Mesenchymal stem cell (in vitro differentiated cells and primary cell): ENCODE data around the gene SUN2.

Experiments
- DNase-seq: peaks from one replicate; pipeline ENCODE4 v3.0.0-alpha.2; 2013
- H2AFZ ChIP-seq: one replicate; pipeline ENCODE4 v1.6.1; 2013; ENCODE audit warnings: low read depth, mild to moderate bottlenecking, control low read depth, inconsistent platforms, low read length, moderate library complexity
- H2AK5ac ChIP-seq: 2 replicates; pipeline ENCODE4 v1.6.1; 2013; ENCODE audit warnings: low read length, moderate library complexity, mild to moderate bottlenecking, inconsistent platforms; ENCODE audit not compliant: severe bottlenecking
- H2BK120ac ChIP-seq: one replicate; pipeline ENCODE4 v1.6.1; 2013; ENCODE audit warnings: low read depth, mild to moderate bottlenecking, inconsistent platforms, low read length, moderate library complexity
- H2BK12ac ChIP-seq, 2 experiments: one replicate each; pipeline ENCODE4 v1.6.1; 2013; ENCODE audit warnings: inconsistent platforms in 2 of 2, low read length in 2 of 2, mild to moderate bottlenecking in 2 of 2, moderate library complexity in 2 of 2, control low read depth in 1 of 2
- H2BK15ac ChIP-seq: one replicate; pipeline ENCODE4 v1.6.1; 2013; ENCODE audit warnings: mild to moderate bottlenecking, low read depth, inconsistent platforms; ENCODE audit not compliant: poor library complexity, severe bottlenecking
- H2BK5ac ChIP-seq: 2 replicates; pipeline ENCODE4 v1.6.1; 2013; ENCODE audit warnings: low read depth, mild to moderate bottlenecking, low read length, control low read depth, inconsistent platforms; ENCODE audit not compliant: poor library complexity, severe bottlenecking
- H3K14ac ChIP-seq, 2 experiments: one replicate each; pipeline ENCODE4 v1.6.1; 2013; ENCODE audit warnings: inconsistent platforms in 2 of 2, low read length in 2 of 2, control low read depth in 1 of 2, mild to moderate bottlenecking in 1 of 2, moderate library complexity in 1 of 2
- H3K18ac ChIP-seq, 2 experiments: one replicate each; pipeline ENCODE4 v1.6.1; 2013; ENCODE audit warnings: inconsistent platforms in 2 of 2, low read length in 2 of 2, control low read depth in 1 of 2, low read depth in 1 of 2, mild to moderate bottlenecking in 1 of 2
- H3K23ac ChIP-seq, 2 experiments: one replicate each; pipeline ENCODE4 v1.6.1; 2013; ENCODE audit warnings: inconsistent platforms in 2 of 2, low read length in 2 of 2, mild to moderate bottlenecking in 2 of 2, moderate library complexity in 2 of 2, control low read depth in 1 of 2
- H3K27ac ChIP-seq: 2 replicates; pipeline ENCODE4 v1.5.1; 2013; ENCODE audit warnings: mild to moderate bottlenecking, moderate library complexity, low read length, control low read depth, inconsistent platforms; ENCODE audit not compliant: poor library complexity, severe bottlenecking
- H3K27me3 ChIP-seq, 2 experiments: 2 replicates each; pipeline versions ENCODE4 v1.6.1 to v1.7.0; 2013; ENCODE audit warnings: low read length in 2 of 2, mild to moderate bottlenecking in 2 of 2, moderate library complexity in 2 of 2, control low read depth in 1 of 2, inconsistent platforms in 1 of 2; ENCODE audit not compliant: control insufficient read depth in 1 of 2, insufficient read depth in 1 of 2
- H3K36me3 ChIP-seq, 2 experiments: 2 replicates each; pipeline versions ENCODE4 v1.6.1 to v1.7.0; 2013; ENCODE audit warnings: low read length in 2 of 2, control low read depth in 1 of 2, inconsistent platforms in 1 of 2, low read depth in 1 of 2, mild to moderate bottlenecking in 1 of 2; ENCODE audit not compliant: insufficient read depth in 2 of 2, control insufficient read depth in 1 of 2
- H3K4ac ChIP-seq, 2 experiments: one replicate each; pipeline ENCODE4 v1.6.1; 2013; ENCODE audit warnings: inconsistent platforms in 2 of 2, low read length in 2 of 2, mild to moderate bottlenecking in 2 of 2, moderate library complexity in 2 of 2, control low read depth in 1 of 2, low read depth in 1 of 2
- H3K4me1 ChIP-seq: 2 replicates; pipeline ENCODE4 v1.6.1; 2013; ENCODE audit warnings: low read depth, low read length, control low read depth; ENCODE audit not compliant: control insufficient read depth, insufficient read depth
- H3K4me2 ChIP-seq: 2 replicates; pipeline ENCODE4 v1.6.1; 2013; ENCODE audit warnings: low read length, mild to moderate bottlenecking, inconsistent platforms; ENCODE audit not compliant: poor library complexity, severe bottlenecking
- H3K4me3 ChIP-seq, 2 experiments: 2 replicates each; pipeline versions ENCODE4 v1.5.1 to v1.7.0; 2013; ENCODE audit warnings: low read length in 2 of 2, mild to moderate bottlenecking in 2 of 2, control low read depth in 1 of 2, low read depth in 1 of 2; ENCODE audit not compliant: insufficient read depth in 1 of 2
- H3K79me1 ChIP-seq: replicated peaks from 2 replicates; pipeline ENCODE4 v1.6.1; 2013; ENCODE audit warnings: mild to moderate bottlenecking, control low read depth, low read length, inconsistent platforms; ENCODE audit not compliant: poor library complexity, severe bottlenecking
- H3K9ac ChIP-seq: 2 replicates; pipeline ENCODE4 v1.7.0; 2013; ENCODE audit warnings: mild to moderate bottlenecking, low read length, moderate library complexity
- H3K9me3 ChIP-seq: 2 replicates; pipeline ENCODE4 v1.7.0; 2013; ENCODE audit warnings: mild to moderate bottlenecking, low read length; ENCODE audit not compliant: control insufficient read depth
- H4K8ac ChIP-seq: one replicate; pipeline ENCODE4 v1.6.1; 2013; ENCODE audit warnings: inconsistent platforms, mild to moderate bottlenecking, low read length, moderate library complexity
- H4K91ac ChIP-seq: one replicate; pipeline ENCODE4 v1.6.1; 2013; ENCODE audit warnings: mild to moderate bottlenecking, low read length, inconsistent platforms
- WGBS: methylation state at CpG from one replicate; pipeline ENCODE4 v1.1.7; 2013; ENCODE audit warnings: mixed read lengths; 5-methylcytosine and 5-hydroxymethylcytosine counted together

The SUN2 gene

DNA sequence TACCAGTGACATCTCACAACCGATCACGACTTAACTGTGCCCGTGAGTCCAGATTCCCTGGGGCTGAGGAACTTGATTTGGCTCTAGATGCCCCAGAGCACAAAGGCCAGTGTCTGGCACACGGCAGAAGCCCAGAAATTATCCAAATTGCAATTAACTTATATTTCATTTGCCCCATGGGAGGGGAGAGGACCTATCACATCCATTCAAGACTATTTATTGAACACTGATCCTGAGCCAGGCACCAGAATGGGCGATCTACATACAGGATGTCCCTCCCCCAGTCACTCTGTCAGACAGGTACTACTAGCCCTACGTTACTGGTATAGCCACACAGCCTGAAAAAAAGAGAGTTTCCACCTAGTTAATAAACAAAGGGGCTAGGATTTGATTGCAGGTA, 33.0 kb upstream of the SUN2 start:
- no peaks in the 10 kb centered on the region for H3K4me1 ChIP-seq
- peaks cover 7 to 21% of the 10 kb centered on the region in 2 experiments for H3K36me3 ChIP-seq
- no peaks in the 10 kb centered on the region for H3K9me3 ChIP-seq
- no peak overlapping the region for H3K27ac ChIP-seq
- H3K23ac ChIP-seq = no peak overlapping the region
- no peak for DNase-seq
- no peak overlapping the region for H4K91ac ChIP-seq
- no peak overlapping the region for H2AFZ ChIP-seq
- peak overlapping the region; percentile 71 for H3K9ac ChIP-seq
- no peak overlapping the region for H3K4me2 ChIP-seq
- H3K14ac ChIP-seq = no peak overlapping the region
- peak overlapping the region in 1 of 2 experiments; percentile 13 for H3K4ac ChIP-seq
- no peak overlapping the region for H2BK5ac ChIP-seq
- no peak overlapping the region for H2BK120ac ChIP-seq
- no peak overlapping the region for H3K4me3 ChIP-seq
- peaks cover 19% of the 10 kb centered on the region for H3K79me1 ChIP-seq
- H3K27me3 ChIP-seq = no peaks in the 10 kb centered on the region
- no peak overlapping the region for H2AK5ac ChIP-seq
- H4K8ac ChIP-seq = no peak overlapping the region
- WGBS = 93% methylated on average over 4 of the region's 6 CpGs
- H3K18ac ChIP-seq = peak overlapping the region in 1 of 2 experiments; percentile 63
- H2BK12ac ChIP-seq = no peak overlapping the region
- H2BK15ac ChIP-seq = peak overlapping the region; percentile 12

- Histone ChIP-seq H3K79me1 (peaks cover 18% of the 10 kb centered on the region), H3K18ac (peak overlapping the region in 1 of 2 experiments; percentile 46), H3K23ac (no peak overlapping the region), H3K27me3 (no peaks in the 10 kb centered on the region), H3K9ac (peak overlapping the region; percentile 71), H3K14ac (peak overlapping the region in 1 of 2 experiments; percentile 46), H4K8ac (peak overlapping the region; percentile 27), H2AK5ac (no peak overlapping the region), H3K4me3 (no peak overlapping the region), H3K27ac (no peak overlapping the region), H2AFZ (no peak overlapping the region), H2BK12ac (peak overlapping the region; percentile 56 to 59), H2BK15ac (peak overlapping the region; percentile 73), H3K9me3 (no peaks in the 10 kb centered on the region), H3K4me1 (no peaks in the 10 kb centered on the region), H3K4ac (peak overlapping the region in 1 of 2 experiments; percentile 81), H2BK5ac (no peak overlapping the region), H2BK120ac (peak overlapping the region; percentile 27), H4K91ac (peak overlapping the region; percentile 40), H3K4me2 (no peak overlapping the region), H3K36me3 (peaks cover 7 to 21% of the 10 kb centered on the region in 2 experiments)
- WGBS = 80% methylated on average over 12 of the region's 16 CpGs
- peak; percentile 96 for DNase-seq
Observed at GRCh38 chr22:38788021-38788816, 32.4 kb upstream of the SUN2 start.

DNA sequence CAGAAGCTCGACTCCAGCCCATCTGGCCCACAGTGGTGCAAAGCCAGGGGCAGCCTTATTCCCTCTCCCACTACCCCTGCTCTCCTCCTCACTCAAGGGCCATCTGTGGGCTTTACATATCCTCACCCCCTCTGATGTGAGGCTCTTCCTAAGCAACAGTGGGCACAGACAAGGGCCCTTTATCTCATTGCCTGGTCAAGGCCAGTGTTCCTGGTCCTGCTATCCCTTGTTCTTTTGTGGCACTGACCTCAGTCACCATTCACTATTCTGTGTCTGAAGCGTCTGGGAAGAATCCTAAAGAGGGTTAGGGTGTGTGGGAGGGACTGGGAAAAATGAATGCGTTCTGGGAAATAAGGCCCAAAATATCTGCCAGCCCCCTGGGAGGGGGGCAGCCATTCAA, 30.8 kb upstream of the SUN2 start:
- no peak overlapping the region for H2BK15ac ChIP-seq
- no peak overlapping the region for H2AFZ ChIP-seq
- H3K79me1 ChIP-seq = peaks cover 15% of the 10 kb centered on the region
- H2BK120ac ChIP-seq = no peak overlapping the region
- no peaks in the 10 kb centered on the region for H3K27me3 ChIP-seq
- H3K9ac ChIP-seq = no peak overlapping the region
- H3K18ac ChIP-seq = no peak overlapping the region
- peak overlapping the region; percentile 11 for H4K91ac ChIP-seq
- H3K4ac ChIP-seq = peak overlapping the region in 1 of 2 experiments; percentile 2
- no peak overlapping the region for H4K8ac ChIP-seq
- H2AK5ac ChIP-seq = no peak overlapping the region
- no peak overlapping the region for H2BK5ac ChIP-seq
- WGBS = 98% methylated on average over 3 of the region's 3 CpGs
- H3K4me2 ChIP-seq = no peak overlapping the region
- H3K23ac ChIP-seq = no peak overlapping the region
- peaks cover 10 to 21% of the 10 kb centered on the region in 2 experiments for H3K36me3 ChIP-seq
- no peak overlapping the region for H3K27ac ChIP-seq
- H2BK12ac ChIP-seq = no peak overlapping the region
- no peak overlapping the region for H3K14ac ChIP-seq
- H3K4me3 ChIP-seq = no peak overlapping the region
- no peak for DNase-seq
- no peaks in the 10 kb centered on the region for H3K9me3 ChIP-seq
- H3K4me1 ChIP-seq = no peaks in the 10 kb centered on the region

GRCh38 chr22:38784856-38785255, 29.1 kb upstream of the SUN2 start:
- Histone ChIP-seq H3K27me3 (no peaks in the 10 kb centered on the region), H3K9ac (no peak overlapping the region), H3K4ac (no peak overlapping the region), H4K91ac (no peak overlapping the region), H3K4me2 (no peak overlapping the region), H3K4me3 (no peak overlapping the region), H2BK120ac (no peak overlapping the region), H3K14ac (no peak overlapping the region), H3K36me3 (peaks cover 19 to 23% of the 10 kb centered on the region in 2 experiments), H3K4me1 (no peaks in the 10 kb centered on the region), H3K23ac (no peak overlapping the region), H3K18ac (no peak overlapping the region), H2BK5ac (no peak overlapping the region), H3K27ac (no peak overlapping the region), H2BK15ac (no peak overlapping the region), H2AFZ (no peak overlapping the region), H3K9me3 (no peaks in the 10 kb centered on the region), H4K8ac (no peak overlapping the region), H2BK12ac (no peak overlapping the region), H3K79me1 (peaks cover 14% of the 10 kb centered on the region), H2AK5ac (no peak overlapping the region)
- 99% methylated on average over 5 of the region's 5 CpGs for WGBS
- DNase-seq = no peak
